BJ (cell line): Measurements from ENCODE around the gene HIPK2. TPM values are rescaled to one million over a fixed set of nuclear protein-coding genes. Genes with fewer than 3 reads are reported as not detected.

Source experiments
- CTCF ChIA-PET: fragments of 350-600 bp; formaldehyde crosslinking; extraction: SDS; loops from one replicate; lab custom pipeline; 2021; ENCODE audit warnings: antibody characterized with exemption, inconsistent platforms; lab: Yijun Ruan, JAX
- POLR2A ChIA-PET: fragments of 300-600 bp; sonication (Branson Sonifier 250); formaldehyde crosslinking; extraction: SDS; loops from one replicate; lab custom pipeline; 2021; ENCODE audit warnings: antibody characterized with exemption; lab: Charles Lee
- DNase-seq: peaks from one replicate; pipeline ENCODE4 v3.0.0-alpha.2; 2011; ENCODE audit warnings: low read depth
- H3K27me3 ChIP-seq: 2 replicates; pipeline ENCODE4 v1.6.0; 2011; ENCODE audit warnings: low read length; ENCODE audit not compliant: control insufficient read depth, insufficient read depth
- H3K36me3 ChIP-seq: 2 replicates; pipeline ENCODE4 v1.5.1; 2011; ENCODE audit warnings: low read length; ENCODE audit not compliant: control insufficient read depth, insufficient read depth
- H3K4me3 ChIP-seq: 2 replicates; pipeline ENCODE4 v1.5.1; 2011; ENCODE audit warnings: low read depth, mild to moderate bottlenecking, control low read depth, low read length
- CTCF ChIP-seq: IDR thresholded peaks from 2 replicates; pipeline ENCODE4 v1.5.1; 2011; ENCODE audit warnings: low read depth, mild to moderate bottlenecking, control low read depth, inconsistent platforms, low read length, moderate library complexity; ENCODE audit not compliant: insufficient read depth
- polyA plus RNA-seq: library from polyadenylated mRNA; depleted of rRNA; stranded (reverse); fragments of >200 nt; gene quantifications from 2 replicates; pipeline ENCODE4 v1.2.3, GENCODE V29; 2011

The HIPK2 gene
- polyA plus RNA-seq, 1 experiment, result 3.6 TPM

GRCh38 chr7:139580435-139580834, 197.4 kb downstream of the HIPK2 start:
- CTCF ChIA-PET, result interaction anchor here (0.8 to 1.5 kb wide), 2 partner anchors 77 to 146 kb away, joined by 3 to 6 read pairs; no protein-coding TSS in a partner anchor
- TF ChIP-seq CTCF, result no peak

GRCh38 chr7:139576179-139576973, 201.4 kb downstream of the HIPK2 start:
- no peak for DNase-seq
- Histone ChIP-seq H3K27me3 (no peaks in the 10 kb centered on the region), H3K4me3 (no peak overlapping the region), H3K36me3 (peaks cover 7% of the 10 kb centered on the region)
- ChIA-PET CTCF (no interaction called here), POLR2A (no interaction called here)
- TF ChIP-seq CTCF, result no peak

More at GRCh38 chr7:139580435-139580834, 197.4 kb downstream of the HIPK2 start:
- Histone ChIP-seq H3K36me3 (peaks cover 8% of the 10 kb centered on the region), H3K4me3 (no peak overlapping the region), H3K27me3 (no peaks in the 10 kb centered on the region)
- DNase-seq, result no peak
- POLR2A ChIA-PET, result no interaction called here

GRCh38 chr7:139575338-139575680, 202.5 kb downstream of the HIPK2 start:
- ChIA-PET CTCF (no interaction called here), POLR2A (no interaction called here)
- H3K36me3 ChIP-seq, result peaks cover 6% of the 10 kb centered on the region
- no peaks in the 10 kb centered on the region for H3K27me3 ChIP-seq
- no peak overlapping the region for H3K4me3 ChIP-seq
- DNase-seq, result no peak
- TF ChIP-seq CTCF, result no peak

GRCh38 chr7:139574618-139575337, 203.0 kb downstream of the HIPK2 start:
- Histone ChIP-seq H3K27me3 (no peaks in the 10 kb centered on the region), H3K36me3 (peaks cover 6% of the 10 kb centered on the region), H3K4me3 (no peak overlapping the region)
- no peak for TF ChIP-seq CTCF
- CTCF ChIA-PET, result interaction anchor here (0.8 kb wide), 1 partner anchor 24 kb away, joined by 3 read pairs; no protein-coding TSS in a partner anchor
- no peak for DNase-seq
- POLR2A ChIA-PET, result no interaction called here

- ChIA-PET CTCF (interaction anchor here (0.6 to 0.8 kb wide), 2 partner anchors 18 to 25 kb away, joined by 3 read pairs; no protein-coding TSS in a partner anchor), POLR2A (no interaction called here)
- Histone ChIP-seq H3K27me3 (no peaks in the 10 kb centered on the region), H3K36me3 (peaks cover 6% of the 10 kb centered on the region), H3K4me3 (no peak overlapping the region)
- DNase-seq, result no peak
- no peak for TF ChIP-seq CTCF
These were observed 203.9 kb downstream of the HIPK2 start for GRCh38 chr7:139573871-139574270.
